ENCODE results near the gene TBXT.
"Not testable (repeated sequence)": the region's sequence is repeated elsewhere in the genome, so short reads cannot be mapped to it uniquely, and the experiment has no call there.

Gene TBXT

DNA sequence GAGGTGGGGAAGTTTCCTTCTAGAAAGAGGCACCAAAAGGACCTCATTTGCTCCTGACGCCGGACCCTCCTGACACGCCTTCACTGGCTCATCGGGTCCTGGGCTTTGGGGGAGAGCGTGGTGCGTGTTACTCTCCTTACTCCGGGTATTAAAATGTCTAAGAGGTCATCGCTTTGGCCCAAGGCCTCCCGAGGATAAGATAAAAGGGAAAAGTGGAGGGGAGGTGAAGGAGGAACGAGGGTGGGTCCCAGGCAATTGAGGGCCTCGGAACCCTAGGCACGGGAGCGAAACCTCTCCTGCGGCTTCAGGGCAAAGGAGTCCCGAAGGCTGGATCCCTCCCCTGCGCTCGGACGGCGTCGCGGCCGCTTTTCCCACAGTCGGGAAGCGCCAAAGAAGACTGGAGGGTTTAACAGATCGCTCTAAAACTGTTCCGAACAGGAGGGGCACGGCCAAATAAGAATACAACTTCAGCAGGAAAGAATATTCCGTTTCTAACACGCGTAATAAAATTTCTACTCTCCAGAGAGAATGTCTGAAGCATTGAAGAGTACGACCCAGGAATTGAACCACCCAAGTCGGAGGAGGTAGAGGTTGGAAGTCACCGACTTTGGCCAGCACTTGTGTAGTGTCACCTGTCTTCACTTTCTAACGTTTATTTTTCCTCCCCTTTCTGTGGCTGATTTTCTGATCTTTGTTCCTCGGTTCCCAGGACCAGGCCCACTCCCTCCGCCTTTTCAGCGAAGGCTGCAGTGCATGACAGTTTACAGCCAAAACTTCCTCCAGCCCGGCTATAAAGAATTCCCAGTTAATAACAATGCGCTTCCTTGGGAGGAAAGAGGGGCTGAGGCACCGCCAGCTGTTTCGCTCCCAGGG lies 2.1 kb upstream of the TBXT start:
- DNase-seq, result no peak

DNA sequence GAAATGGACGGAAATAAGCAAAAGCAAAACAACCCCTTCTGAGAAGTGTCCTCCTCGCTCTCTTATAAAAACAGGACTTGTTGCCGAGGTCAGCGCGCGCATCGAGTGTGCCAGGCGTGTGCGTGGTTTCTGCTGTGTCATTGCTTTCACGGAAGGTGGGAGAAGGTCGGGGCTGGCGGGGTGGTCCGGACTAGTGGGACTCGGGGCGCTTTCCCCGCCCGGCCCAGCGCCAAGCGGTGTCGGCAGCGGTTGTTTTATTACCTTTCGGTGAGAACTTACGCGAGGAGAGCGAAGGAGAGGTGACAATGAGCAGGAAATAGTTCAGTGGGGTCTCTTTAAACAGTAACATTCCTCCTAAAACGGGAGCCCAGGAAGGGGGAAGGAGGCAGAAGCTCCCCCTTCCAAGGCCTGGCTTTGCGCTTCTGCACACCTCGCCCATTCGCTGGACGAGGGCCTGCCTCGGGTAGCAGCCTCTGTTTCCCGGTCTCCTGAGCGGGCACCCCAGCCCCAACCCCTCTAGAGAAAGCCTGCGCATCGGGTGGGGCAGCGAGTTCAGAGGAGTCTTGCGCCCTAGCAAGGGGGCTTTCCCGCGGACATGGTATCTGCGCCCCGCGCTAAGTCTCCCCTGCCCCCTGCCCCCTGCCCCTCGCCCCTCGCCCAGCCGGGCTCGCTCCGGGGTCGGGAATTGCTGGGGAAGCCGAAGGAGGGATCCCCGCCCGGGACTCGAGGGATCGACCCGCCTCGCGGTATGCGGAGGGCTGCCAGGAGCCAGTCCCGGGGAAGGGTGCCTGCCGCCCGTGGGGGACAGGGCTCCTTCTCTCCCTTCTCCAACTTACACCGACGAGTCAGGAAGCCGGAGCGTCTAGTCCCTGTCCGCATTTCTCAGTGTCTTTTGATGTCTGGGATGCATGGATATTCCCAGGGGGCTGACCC lies 1.2 kb upstream of the TBXT start:
- DNase-seq, result no peak

GRCh38 chr6:166167258-166167731 lies 356 bp downstream of the TBXT start:
- DNase-seq, result no peak

GRCh38 chr6:166166314-166167257 lies 1.1 kb downstream of the TBXT start:
- no peak for DNase-seq

GRCh38 chr6:166165558-166166313 lies 1.9 kb downstream of the TBXT start:
- DNase-seq, result no peak

- no peak for DNase-seq
Measured at GRCh38 chr6:166162599-166163342, 4.9 kb downstream of the TBXT start.

GRCh38 chr6:166157930-166158617 lies 9.6 kb downstream of the TBXT start:
- DNase-seq, result no peak

DNA sequence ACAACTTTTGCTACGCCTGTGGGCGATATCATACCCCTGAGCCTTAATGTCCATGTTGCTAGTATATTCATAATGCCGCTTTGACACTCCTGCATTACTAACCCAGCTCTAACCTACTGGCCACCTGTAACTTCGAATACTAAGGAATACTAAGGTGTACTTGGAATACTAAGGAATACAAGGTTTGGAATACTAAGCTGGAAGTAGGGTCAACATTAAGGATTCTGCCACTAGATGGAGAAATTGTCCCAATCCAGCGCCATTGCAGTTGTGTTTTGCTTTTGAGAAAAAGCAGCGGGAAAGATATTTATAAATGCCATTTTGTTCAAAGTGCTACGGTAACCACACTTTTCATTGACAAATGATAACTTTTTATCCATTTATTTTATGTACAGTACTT lies 10.7 kb downstream of the TBXT start:
- no peak for DNase-seq

DNA sequence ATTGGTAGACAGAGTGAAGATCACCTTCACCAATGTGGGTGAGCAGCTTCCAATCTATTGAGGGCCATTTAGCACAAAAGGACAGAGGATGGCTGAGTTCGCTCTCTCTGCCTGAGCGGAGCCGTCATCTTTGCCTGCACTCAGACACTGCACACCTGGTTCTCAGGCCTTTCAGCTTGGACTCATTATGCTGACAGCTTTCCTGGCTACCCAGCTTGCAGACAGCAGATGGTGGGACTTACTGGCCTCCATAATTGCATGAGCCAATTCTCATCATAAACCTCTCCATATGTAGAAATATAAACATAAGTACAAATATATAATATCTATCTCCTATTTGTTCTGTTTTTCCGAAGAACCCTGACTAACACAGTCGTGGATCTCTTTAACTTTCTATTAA lies 13.7 kb downstream of the TBXT start:
- no peak for DNase-seq

DNA sequence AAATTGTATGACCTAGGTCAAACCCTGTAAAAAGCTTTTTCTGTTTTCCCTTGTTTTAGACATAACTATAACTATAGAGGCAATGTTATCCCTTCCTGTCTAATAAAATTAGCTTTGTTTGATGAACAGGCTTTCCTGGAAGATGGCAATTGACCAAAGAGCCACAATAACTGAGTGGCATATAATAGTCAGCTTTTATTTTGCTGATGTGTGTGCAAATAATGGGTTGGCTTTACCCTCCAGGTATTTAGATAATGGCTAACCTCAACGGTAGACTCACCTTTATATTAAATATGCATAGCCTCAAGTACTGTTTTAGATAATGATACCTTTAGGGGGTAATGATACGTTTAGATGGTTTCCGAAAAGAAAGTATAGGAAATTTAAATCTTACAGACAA lies 15.0 kb downstream of the TBXT start:
- DNase-seq, result no peak

DNA sequence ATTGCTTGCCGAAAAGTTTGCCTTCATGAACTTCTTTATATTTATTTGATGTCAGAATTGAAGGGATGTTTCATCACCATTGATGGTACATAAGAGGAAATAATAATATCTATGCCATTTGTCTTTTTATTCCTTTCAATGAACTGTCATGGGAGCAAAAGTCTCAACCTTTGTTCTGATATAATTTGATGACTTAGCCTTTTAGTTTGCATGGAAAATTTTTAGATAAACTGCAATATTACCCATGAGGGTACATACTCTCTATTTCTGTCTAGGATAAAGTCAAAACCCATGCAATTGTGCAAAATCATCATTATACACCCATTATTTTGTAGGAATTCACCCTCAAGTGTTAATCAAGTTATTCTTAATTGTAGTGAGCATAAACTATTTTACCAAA lies 15.9 kb downstream of the TBXT start:
- no peak for DNase-seq

DNA sequence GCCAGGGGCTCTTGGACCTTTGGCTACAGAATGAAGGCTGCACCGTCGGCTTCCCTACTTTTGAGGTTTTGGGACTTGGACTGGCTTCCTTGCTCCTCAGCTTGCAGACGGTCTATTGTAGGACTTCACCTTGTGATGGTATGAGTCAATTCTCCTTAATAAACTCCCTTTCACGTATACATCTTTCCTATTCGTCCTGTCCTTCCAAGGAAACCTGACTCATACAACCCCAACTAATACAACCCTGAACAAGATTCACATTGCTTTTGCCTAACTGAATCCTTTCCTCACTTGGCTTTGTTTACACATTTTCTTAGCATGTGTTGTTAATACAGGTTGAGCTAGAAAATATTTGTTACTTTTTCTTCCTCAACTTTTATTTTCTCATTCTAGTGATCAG lies 21.9 kb downstream of the TBXT start:
- no peak for DNase-seq

GRCh38 chr6:166143011-166143410 lies 24.6 kb downstream of the TBXT start:
- no peak for DNase-seq

DNA sequence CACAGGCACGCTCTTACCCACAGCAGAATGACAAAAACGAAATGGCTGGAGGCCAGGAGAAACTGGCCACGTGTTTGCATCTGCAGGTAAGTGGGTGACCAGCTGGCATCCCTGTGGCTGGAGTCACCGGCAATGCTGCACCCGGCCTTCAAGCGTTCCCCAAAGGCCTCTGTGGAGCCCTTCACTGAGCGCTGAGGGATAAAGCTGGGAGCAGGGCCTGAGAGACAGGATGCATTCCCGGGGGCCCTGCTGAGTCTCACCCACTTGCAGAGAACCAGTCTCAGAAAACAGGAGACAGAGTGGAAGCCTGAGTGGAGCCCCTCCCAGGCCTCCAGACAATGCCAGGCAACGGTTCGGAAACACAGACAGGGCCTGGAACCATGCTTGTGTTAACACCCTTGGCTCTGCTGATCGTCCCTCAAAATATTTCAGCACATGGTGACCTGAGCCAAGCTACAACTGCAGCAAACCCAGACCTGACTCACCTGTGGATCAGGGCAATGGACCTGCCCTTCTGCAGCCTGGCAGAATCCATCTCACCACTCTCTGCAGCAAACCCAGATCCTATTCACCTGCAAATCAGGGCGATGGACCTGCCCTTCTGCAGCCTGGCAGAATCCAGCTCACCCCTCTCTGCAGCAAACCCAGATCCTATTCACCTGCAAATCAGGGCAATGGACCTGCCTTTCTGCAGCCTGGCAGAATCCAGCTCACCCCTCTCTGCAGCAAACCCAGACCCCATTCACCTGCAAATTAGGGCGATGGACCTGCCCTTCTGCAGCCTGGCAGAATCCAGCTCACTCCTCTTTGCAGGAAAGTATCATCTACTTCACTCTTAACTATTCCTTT lies 39.8 kb downstream of the TBXT start:
- no peak for DNase-seq

GRCh38 chr6:166123115-166123514 lies 44.5 kb downstream of the TBXT start:
- not testable (repeated sequence) for DNase-seq

GRCh38 chr6:166121726-166122125 lies 45.9 kb downstream of the TBXT start:
- no peak for DNase-seq

GRCh38 chr6:166119116-166119911 lies 48.3 kb downstream of the TBXT start:
- no peak for DNase-seq

GRCh38 chr6:166115609-166116008 lies 52.0 kb downstream of the TBXT start:
- no peak for DNase-seq

- no peak for DNase-seq
Measured at GRCh38 chr6:166112580-166112979, 55.1 kb downstream of the TBXT start.
